GM13976 (cell line): ENCODE data around the gene ABHD3.
"Not testable (repeated sequence)": the region's sequence is repeated elsewhere in the genome, so short reads cannot be mapped to it uniquely, and the experiment has no call there.

Experiments used
- DNase-seq: peaks from one replicate; pipeline ENCODE4 v3.0.0; 2012; ENCODE audit warnings: low spot score
- in situ Hi-C: fragments of 300-500 bp; cut with MboI; formaldehyde crosslinking; loops from one replicate; pipeline ENCODE4 v1.12.0; 2022; ENCODE audit warnings: low sequenced_read_pairs, mixed read lengths, inconsistent platforms; ENCODE audit not compliant: unreplicated experiment
- TF ChIP-seq, protein P1 (sequence below): IDR thresholded peaks from 2 replicates; pipeline ENCODE4 v1.5.1; 2012; ENCODE audit warnings: borderline replicate concordance, mild to moderate bottlenecking; ENCODE audit not compliant: insufficient read depth; ENCODE audit errors: extremely low read depth, missing control alignments, control extremely low read depth

The ABHD3 gene

DNA sequence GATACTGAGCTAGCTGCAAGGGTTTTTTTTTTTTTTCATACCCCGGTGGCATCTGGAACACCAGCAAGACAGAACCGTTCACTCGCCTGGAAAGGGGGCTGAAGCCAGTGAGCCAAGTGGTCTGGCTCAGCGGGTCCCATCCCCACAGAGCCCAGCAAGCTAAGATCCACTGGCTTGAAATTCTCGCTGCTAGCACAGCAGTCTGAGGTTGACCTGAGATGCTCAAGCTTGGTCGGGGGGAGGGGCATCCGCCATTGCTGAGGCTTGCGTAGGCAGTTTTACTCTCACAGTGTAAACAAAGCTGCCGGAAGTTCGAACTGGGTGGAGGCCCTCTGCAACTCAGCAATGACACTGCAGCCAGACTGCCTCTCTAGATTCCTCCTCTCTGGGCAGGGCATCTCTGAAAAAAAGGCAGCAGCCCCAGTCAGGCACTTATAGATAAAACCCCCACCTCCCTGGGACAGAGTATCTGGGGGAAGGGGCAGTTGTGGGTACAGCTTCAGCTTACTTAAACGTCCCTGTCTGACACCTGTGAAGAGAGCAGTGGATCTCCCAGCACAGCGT, 31.0 kb upstream of the ABHD3 start:
- in situ Hi-C loops = no loop called here
- TF ChIP-seq, protein P1, sequence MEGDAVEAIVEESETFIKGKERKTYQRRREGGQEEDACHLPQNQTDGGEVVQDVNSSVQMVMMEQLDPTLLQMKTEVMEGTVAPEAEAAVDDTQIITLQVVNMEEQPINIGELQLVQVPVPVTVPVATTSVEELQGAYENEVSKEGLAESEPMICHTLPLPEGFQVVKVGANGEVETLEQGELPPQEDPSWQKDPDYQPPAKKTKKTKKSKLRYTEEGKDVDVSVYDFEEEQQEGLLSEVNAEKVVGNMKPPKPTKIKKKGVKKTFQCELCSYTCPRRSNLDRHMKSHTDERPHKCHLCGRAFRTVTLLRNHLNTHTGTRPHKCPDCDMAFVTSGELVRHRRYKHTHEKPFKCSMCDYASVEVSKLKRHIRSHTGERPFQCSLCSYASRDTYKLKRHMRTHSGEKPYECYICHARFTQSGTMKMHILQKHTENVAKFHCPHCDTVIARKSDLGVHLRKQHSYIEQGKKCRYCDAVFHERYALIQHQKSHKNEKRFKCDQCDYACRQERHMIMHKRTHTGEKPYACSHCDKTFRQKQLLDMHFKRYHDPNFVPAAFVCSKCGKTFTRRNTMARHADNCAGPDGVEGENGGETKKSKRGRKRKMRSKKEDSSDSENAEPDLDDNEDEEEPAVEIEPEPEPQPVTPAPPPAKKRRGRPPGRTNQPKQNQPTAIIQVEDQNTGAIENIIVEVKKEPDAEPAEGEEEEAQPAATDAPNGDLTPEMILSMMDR = no peak
- no peak for DNase-seq

DNA sequence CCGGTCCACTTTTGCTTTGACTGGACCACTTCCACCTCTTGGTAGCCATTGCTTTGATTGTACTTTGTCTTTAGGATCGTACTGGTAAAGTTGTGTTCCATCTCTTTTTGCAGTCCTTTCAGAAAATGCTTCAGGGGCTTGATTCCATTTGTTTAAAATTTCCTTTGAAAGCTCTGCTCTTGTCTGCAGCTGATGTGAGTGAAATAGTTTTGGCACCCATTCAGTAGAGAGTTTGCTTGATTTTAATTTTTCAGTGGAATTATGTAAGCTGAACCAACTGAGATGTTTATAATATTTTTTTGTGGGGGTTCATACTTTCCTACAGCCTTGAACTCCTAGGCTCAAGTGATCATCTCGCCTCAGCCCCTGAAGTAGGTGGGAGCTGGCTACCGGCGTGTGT, 28.4 kb upstream of the ABHD3 start:
- in situ Hi-C loops = no loop called here
- TF ChIP-seq, protein P1 = no peak
- DNase-seq = no peak

DNA sequence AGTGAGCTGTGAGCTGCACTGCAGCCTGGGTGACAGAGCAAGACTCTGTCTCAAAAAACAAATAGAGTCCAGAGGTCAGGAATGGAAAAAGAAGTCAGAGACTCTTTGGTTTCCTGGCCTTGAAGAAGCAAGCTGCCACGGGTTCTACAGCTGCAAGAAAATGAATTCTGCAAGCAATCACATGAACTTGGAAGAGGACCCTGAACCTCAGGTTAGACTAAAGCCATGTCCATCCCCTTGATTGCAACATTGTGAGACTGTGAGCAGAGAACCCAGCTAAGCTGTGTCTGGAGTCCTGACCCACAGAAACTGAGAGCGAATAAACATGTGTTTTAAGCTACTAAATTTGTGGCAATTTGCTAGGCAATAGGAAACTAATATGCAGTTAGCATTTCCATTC, 23.1 kb upstream of the ABHD3 start:
- in situ Hi-C loops = no loop called here
- DNase-seq = no peak
- TF ChIP-seq, protein P1 = no peak

DNA sequence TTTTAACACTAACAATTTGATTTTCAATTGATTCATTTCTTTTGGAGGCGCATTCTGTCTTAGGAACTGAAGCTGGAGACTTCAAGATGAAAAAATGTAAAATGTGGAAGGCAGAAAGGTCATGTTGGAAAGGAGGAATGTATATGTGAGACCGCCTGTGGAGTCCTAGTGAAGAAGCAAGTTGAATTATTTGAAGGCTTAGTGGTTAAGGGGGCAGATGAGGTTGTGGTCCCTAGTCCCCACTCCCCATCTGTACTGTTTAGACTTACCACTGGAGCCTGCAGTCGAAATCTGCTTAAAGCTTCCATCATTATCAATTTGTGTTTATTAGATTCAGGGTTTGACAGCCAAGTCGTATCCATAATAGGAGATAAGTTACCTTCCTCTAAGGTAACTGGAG, 20.6 kb upstream of the ABHD3 start:
- in situ Hi-C loops = no loop called here
- no peak for DNase-seq

DNA sequence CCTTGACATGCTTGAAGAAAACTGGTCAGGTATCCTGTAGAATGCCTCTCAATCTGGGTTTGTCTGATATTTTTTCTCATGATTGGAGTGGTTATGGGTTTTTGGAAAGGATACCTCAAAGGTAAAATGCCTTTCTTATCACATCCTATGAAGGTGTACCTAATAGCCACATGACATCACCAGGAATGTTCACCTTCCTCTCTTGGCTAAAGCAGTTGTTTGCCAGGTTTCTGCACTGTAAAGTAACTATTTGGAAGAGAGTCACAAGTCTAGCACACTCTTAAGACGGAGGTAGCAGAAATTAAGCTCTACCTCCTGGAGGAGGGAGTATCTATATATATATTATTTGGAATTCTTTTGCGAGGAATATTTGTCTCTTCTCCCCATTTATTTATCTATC, 18.1 kb upstream of the ABHD3 start:
- TF ChIP-seq, protein P1 = no peak
- in situ Hi-C loops = no loop called here
- no peak for DNase-seq

More for the DNA sequence above, 20.6 kb upstream of the ABHD3 start:
- TF ChIP-seq, protein P1 = no peak

DNA sequence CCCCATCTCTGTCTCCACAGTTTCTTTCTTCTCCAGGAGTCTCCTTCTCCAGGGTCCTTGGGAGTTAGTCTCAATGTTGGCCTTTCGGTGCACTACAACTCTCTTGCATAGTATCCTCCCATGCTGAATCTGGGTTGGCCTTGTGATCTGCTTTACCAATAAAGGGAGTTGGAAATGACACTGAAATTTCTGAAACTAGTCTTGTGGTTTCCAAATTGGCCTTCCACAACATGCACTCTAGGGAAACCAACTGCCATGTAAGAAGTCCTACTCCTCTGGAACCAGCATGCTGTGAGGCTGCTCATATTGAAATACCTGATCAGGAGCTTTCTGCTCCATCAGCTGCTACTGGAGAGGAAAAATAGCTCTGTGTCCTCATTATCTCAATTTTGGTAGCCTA, 9.9 kb upstream of the ABHD3 start:
- DNase-seq = no peak
- TF ChIP-seq, protein P1 = no peak
- in situ Hi-C loops = no loop called here

DNA sequence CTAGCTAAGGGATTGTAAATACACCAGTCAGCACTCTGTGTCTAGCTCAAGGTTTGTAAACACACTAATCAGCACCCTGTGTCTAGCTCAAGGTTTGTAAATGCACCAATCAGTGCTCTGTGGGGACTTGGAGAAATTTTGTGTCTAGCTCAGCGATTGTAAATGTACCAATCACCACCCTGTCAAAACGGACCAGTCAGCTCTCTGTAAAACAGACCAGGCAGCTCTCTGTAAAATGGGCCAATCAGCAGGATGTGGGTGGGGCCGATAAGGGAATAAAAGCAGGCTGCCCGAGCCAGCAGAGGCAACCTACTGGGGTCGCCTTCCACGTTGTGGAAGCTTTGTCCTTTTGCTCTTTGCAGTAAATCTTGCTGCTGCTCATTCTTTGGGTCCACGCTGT, 2.6 kb upstream of the ABHD3 start:
- in situ Hi-C loops, DNase-seq: not testable (repeated sequence)
